Prostate gland (tissue), 2 donors: Measurements from ENCODE around the gene TGFB2.

Source experiments
- CTCF ChIP-seq, 4 experiments: fragments of 200-600 bp in 2 of 4; fragments of 450-650 bp in 2 of 4; sonication (generic) in 2 of 4; IDR thresholded peaks; 1 replicate in 3 of 4; 2 replicates in 1 of 4; pipeline ENCODE4 v1.5.1; 2016 to 2019; ENCODE audit warnings: antibody characterized with exemption in 4 of 4, mild to moderate bottlenecking in 2 of 4, moderate library complexity in 2 of 4
- POLR2AphosphoS5 ChIP-seq: sonication (generic); formaldehyde crosslinking; IDR thresholded peaks from one replicate; pipeline ENCODE4 v1.6.1; 2017; ENCODE audit warnings: antibody characterized with exemption

- TF ChIP-seq CTCF (IDR thresholded peaks at IDR 0.05) (no peak), POLR2AphosphoS5 (no peak)
Observed at GRCh38 chr1:218367118-218367517, 22.0 kb downstream of the TGFB2 start.
